GM21786 (cell line): ENCODE results near the gene ACOX1.

ENCODE experiments used
- ATAC-seq: cut with Tn5 transposase; IDR thresholded peaks from one replicate; pipeline ENCODE4 v1.9.1; 2021; ENCODE audit not compliant: unreplicated experiment

ACOX1 gene

DNA sequence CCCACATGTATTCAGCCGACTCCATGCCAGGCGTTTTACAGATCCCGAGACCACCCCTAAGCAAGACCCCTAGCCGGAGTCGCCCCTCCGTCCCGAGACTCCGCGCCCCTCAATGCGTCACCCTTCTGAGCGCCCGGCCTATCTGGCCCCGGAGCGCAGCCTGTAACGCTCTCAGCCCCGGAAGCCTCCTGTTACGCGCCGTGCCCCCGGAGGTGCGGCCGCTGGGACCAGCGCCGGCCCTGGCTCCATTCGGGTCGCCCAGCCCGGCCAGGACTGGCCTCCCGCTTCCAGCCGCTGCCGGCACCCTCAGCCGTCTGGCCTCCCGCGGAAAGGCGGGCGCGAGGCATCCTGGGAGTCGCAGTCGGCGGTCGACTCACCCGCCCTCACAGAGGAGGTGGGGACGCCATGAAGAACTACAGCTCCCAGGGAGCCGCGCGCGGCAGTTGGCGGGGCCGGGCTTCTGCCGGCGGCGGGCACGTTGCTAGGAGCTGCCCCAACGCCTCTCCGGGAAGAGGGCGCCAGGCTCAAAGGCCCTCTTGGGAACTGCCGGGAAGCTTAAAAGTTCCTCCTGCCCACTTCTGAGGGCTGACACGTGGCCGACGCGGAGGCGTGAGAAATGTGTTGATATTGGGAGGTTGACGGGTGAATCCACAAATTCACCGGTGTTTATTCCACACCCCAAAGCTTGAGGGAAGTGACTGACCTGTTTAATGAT is 38.1 kb downstream of the ACOX1 start, which contains the start of gene FBF1:
TSS of gene FBF1 (minus strand) at position 316 of the 715 bp plus-strand sequence. CDS start 2,893 bp downstream, outside the sequence.
- peak; percentile 93 for ATAC-seq

DNA sequence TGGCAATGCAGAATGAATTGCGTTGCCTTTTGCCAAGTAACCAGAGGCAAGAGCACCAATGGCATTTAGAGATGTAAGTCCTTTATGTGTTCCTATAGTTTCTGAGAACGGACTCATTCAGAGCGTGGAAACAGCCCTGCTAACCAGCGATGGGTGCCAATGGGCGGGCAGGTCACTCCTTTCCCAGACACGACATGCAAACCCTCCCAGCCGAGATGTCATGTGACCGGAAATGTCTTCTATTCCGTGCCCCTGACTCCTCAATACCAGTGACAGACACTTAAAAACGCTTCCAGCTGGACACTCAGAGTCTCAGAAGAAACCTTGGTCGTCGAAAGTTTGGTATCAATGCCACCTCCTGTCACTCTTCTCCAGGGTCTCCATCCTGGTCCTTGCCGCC is 41.3 kb downstream of the ACOX1 start:
- ATAC-seq, result no peak

DNA sequence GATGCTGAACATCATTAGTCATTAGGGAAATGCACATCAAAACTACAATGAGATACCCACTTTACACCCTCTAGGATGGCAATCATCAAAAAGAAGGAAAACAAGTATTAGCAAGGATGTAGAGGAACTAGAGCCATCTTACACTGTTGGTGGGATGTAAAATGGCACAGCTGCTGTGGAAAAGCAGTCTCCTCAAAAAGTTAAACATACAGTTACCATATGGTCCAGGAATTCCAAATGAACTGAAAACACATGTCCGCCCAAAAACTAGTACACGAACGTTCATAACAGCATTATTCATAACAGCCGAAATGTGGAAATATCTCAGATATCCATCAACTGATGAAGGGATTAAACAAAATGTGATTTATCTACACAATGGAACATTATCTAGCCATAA is 45.2 kb downstream of the ACOX1 start:
- ATAC-seq, result no peak

DNA sequence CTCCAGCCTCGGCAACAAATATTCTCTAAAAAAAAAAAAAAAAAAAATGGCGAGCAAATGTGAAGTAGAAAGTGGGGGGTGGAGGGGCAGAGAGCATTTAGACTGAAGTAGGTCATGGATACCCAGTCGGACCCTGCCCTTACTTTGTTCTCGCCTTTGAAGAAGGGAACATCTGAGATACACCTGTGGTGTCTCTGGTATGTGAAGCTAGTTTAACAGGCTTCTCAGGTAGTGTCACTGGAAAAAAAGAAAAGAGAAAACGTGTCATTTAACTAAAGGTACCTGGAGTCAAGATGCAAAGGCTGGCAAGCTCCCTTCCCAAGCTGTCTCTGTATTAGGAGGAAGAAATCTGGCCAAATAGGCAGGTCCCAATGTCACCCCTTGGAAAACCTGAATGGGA is 46.1 kb downstream of the ACOX1 start:
- ATAC-seq, result no peak

DNA sequence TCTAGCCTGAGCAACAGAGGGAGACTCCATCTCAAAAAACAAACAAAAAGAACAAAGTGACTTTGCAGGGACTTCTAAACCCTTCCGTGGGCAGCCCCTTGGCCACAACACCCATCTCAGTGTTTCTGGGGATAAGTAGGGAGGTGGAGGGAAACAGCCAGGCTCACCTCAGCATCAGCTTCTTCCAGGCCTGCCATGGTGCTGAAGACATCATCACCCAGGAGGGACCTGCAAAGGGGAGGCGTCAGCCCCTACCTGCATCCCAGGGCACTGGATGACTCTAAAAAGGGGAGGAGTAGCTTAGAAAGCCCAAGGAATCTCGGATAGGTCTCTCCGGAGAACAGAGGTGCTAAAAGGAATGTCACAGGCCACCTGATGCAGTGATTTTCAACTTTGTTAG is 47.9 kb downstream of the ACOX1 start:
- ATAC-seq, result no peak

DNA sequence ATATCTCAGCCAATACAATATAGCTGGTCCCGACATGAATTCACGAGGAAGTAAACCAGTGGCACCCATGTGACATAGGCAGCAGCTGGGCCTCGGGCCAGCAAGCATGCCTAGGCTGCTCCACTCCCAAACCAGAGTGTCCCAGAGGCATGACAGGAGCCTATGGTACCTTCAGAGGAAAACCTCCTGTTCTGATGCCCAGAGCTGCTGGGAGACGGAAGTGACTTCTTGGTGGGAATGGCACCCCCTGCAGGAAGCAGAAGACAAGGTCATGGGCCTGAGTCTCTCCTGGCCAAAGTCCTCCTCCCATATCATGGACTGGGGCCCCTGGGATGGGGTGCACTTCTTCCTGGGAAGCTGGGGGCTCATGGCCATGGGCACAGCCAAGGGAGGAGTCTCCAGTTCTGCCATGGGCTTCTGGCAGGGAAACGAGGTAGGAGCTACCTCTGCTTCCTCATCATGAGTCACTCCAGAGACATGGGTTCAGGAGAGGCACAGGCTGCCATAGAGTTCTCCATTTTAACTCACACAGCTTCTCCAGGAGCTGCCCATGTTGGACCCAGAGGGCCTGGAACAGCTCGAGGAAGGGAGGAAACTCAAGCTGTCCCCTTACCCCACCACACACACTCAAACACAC is 51.6 kb downstream of the ACOX1 start:
- no peak for ATAC-seq

DNA sequence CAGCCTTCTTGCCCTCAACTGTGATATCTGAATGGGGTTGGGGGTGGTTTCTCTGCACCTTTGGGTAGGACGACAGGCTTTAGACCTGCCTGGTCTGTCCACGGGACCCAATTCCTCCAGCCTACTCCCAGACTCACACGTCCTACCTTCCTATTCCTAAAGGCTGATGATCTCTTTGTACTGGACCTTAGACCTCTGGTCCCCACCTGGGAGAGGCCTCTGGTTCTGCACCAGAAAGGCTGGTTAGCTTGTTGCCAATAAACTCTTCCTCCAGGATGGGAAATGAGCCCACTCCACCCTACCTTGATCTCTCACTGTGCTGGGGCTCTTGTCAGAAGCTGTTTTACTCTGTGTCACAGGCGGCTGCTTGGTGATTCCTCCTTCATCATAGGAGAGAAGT is 52.5 kb downstream of the ACOX1 start:
- ATAC-seq, result no peak

DNA sequence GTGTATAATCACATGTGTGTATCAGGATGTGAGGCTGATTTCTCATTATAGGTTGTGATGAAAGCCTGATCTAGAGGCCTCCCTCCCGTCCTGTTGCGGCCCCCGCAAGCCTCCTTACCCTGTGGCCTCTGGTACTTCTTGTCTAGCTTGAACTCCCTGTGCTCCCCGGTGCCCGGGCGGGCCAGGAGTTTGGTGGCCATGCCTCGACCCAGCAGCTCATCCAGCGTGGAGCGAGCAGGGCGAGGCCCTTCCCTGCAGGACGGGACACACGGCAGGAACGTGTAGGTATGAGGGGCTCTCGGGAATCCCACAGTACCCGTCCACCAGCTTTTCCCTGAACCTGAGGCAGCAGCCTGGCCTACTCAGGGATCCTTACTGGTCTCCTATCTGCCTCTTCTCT is 53.1 kb downstream of the ACOX1 start:
- no peak for ATAC-seq

DNA sequence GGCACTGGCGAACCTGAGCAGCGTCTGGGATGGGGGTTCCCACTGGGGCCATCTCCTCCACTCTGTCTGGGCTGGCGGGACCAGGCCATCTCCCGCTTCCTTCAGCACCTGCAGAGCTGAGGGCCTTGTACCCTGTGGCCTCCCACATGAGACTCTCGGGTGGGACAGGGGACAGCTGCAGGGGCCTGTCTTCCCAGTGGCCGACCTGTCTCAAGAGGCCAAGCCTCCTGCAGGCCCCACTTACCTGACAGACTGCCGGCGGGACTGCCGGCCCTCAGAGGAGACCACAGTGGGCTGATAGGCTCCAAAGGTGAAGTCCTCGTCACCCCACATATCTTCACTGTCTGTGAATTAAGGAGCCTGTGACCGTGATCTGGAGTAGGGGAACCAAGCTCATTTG is 53.9 kb downstream of the ACOX1 start:
- no peak for ATAC-seq

DNA sequence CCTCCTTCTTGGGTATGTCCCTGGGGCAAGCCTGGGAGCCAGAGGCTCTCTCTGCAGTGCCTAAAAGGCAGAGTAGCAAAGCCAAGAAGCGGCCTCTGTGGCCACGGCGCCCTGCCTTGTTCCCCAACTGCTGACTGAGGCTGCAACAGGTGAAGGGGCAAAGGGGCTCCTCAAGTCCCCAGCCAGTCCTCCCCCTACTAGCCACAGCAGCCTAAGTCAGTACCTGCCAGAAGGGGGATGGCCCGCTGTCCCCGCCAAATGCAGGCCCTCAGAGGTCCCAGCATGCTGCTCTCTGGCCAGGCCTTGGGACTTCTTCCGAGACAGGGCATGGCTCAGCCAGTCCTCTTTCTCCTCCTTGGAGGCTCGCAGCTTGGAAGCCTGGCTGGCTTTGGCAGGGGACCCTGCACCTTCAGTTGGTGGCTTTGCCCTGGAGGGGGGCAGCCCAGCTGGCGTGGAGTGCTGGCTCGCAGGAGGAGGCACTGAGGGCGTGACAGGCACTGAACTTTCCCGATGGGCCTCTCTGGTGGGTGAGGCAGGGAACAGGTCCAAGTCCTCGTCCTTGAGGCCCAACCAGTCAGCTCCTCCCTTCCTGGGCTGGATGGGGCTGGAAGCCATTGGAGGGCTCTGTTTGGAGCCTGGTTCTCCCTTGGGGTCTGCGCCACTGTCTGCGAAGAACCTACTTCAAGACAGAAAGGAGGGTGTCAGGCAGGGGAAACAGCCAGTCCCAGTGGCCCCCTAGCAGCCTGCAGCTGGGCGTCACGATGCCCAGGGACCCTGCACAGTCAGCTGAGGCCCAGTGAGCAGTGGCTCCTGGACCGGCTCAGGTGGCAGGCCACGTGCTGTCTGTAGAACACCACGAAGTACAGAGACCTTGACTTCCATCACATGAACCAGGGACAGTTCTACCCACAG is 55.7 kb downstream of the ACOX1 start:
- no peak for ATAC-seq

DNA sequence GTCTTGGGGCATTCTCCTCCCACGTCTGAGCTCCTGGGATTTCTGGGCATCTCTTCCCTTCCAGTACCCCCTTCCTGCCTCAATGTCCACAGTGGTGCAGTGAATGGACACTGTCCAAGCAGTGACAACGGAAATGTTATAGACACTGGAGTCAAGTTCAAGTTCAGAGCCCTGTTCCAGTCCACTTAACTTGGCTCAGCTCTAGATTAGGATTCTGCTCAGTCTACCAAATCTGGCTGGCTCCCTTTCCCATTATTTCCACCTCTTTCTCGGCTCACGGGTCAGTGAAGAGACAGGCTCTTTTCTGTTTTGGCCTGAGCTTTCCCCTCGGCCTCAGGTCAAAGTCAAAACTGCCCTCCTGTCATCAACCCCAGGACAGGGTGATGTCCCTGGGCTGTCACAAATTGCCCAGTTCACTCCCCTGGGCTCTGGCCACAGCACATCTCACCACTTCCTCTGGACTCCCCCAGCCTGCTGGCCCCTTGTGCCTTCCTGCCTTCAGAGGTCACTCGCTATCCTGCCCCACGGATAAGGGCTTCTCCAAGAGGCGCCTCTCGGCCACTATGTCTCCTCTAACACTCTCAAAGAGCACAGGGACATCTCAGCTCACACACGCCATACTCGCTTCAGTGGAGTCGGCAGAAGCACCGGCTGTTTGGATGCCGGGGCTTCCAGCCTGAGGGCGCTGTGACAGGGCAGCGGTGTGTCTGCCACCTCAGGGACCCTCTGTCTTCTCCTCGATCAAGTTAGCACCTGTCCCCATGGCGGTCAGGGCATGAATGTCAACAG is 56.6 kb downstream of the ACOX1 start:
- ATAC-seq, result no peak

DNA sequence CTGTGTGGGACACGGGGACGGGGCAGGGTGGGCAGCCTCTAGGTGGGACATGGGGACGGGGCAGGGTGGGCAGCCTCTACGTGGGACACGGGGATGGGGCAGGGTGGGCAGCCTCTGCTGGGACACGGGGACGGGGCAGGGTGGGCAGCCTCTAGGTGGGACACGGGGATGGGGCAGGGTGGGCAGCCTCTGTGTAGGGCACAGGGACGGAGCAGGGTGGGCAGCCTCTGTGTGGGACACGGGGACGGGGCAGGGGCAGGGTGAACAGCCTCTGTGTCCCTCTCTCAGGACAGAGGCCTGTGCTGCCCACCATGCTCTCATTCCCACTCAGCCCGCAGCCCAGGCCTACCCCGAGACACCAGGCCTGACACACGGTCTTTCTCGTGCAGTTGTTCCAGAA is 57.4 kb downstream of the ACOX1 start:
- ATAC-seq, result no peak

DNA sequence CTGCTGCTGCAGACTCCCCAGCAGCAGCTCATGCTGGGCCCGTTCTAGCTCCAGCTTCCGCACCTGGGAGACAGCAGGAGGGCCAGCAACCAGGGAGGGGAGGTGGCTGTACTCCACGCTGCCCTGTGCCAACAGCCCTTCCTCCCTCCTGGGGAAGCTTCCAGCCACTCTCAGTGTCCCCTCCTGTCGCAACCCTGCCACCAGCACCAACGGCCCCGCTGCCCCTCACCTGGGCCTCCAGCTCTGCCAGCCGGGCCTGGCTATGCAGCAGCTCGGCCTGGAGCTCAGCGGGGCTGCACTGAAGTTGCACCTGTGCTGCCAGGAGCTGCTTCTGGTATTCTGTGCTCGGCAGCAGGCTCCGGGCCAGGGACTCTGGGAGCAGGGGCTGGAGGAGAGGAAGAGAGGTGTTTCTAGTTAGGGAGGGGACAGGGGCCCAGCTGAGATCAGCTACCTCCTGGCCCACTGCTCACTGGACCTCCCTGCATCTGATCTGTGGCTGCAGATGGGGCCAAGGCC is 58.9 kb downstream of the ACOX1 start:
- ATAC-seq, result no peak

DNA sequence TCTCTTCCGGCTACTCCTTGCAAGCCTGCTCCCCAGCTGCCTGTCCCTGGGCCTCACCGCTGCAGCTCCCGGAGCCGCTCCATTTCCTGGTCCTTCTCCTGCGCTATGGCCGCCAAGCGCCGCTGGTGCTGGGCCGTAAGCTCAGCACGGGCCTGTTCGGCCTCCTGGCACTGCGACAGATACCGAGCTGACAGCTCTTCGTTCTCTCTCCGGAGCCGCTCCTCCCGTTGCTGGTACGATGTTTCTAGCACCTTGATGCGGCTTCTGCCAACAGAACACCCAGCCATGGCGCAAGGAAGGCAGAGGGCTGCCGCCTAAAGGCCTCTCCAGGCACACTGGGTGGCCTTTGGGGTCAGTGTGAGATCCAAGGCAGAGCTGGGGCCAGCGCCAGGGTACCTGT is 59.4 kb downstream of the ACOX1 start:
- ATAC-seq, result no peak

DNA sequence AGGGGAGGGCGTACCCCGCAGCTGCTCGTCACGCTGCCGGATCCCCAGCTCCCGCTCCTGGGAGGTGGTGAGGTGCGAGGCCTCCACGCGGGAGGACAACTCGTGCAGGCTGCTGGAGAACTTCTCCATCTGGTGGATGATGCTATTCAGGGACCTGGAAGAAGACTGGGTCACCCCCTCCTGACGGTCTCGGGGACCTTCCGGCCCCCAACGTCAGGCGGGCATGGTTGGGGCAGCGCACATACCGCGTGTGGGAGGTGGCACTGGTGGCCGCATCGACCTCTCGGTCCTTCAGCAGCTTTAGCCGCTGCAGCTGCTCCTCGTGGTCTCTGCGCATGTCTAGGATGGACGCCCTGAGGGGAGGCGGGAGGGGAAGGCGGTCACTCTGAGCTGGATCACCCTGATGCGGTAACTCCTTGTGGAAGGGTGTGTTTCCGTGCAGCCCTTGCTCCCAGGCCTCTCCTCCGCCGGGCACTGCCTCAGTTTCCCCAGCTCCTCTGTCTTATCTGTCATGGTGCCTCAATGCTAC is 61.0 kb downstream of the ACOX1 start:
- no peak for ATAC-seq

DNA sequence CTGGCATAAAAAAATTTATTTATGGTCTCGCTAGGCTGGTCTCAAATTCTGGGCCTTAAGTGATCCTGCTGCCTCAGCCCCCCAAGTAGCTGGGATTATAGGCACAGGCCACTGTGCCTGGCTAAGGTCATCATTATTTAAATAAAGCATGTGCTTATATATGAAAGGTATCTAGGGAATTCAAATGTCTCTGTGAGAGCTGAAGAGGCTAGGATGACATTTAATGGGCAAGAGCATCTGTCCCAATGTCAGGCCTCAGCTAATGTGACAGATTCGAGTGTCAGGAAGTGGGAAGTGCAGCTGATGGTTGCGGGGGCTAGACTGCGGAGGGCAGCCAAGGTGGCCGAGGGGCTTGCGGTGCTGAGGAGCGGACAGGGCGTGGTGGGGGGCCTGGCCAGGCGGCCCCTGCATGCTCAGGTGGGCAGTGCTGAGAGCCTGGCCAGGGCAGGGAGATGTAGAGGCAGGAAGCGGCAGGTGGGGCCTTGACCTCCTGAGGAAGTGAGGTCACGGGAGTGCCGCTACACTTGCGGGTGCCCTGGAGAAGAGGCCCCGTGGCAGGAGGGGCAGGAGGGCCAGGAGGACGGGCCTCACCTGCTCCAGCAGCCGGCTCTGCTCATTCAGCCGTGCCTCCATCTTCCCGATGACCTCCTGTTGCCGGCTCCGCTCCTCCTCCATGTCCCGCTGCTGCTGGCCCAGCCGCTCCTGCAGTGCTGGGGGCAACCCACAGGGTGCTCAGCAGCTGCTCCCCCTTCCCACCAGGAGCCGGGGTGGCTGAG is 61.6 kb downstream of the ACOX1 start:
- ATAC-seq, result no peak

DNA sequence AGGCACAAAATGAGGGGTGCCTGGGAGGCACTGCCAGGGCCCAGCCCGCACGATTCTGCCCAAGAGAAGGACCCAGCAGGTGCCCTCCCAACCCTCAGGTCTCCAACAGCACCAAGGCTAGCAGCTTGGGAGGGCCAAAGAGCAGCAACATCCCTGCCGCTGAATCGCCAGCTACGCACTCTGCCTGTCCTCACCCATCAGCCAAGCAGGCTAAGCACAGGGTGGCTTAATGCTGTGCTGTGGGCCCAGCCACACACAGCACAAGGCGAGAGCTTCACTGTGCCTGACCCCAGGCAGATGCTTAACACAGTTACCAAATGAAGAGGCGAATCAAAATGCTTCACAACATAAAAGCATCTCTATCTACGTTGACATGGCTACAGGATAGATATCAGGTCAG is 63.7 kb downstream of the ACOX1 start:
- ATAC-seq, result no peak

DNA sequence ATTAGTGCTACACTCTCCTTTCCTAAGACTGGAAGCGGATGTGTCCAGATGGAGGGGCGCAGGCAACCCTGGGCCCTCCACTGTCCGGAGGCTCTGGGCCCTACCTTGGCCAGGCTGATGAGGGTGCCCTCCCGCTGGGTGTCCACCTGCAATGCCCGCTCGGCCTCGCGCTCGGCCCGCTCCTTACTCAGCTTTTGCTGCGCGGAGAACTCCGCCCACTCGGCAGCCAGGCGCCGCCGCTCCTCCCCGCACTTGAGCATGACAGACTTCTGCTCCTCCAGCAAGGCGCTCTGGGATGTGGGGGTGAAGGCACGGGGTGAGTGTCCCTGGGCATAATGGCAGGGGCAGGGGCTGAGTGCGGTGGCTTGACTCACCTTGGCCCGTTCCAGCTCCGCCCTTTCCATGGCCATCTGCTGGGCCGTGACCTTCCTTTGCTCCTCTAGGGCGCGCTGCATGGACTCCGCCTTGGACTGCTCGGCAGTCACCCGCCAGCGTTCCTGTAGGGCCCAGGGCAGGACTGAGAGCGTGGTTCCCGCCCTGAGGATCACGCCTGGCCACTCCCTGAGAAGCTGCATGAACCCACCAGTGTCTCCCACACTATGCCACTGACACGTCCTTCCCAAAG is 64.2 kb downstream of the ACOX1 start:
- ATAC-seq, result no peak

DNA sequence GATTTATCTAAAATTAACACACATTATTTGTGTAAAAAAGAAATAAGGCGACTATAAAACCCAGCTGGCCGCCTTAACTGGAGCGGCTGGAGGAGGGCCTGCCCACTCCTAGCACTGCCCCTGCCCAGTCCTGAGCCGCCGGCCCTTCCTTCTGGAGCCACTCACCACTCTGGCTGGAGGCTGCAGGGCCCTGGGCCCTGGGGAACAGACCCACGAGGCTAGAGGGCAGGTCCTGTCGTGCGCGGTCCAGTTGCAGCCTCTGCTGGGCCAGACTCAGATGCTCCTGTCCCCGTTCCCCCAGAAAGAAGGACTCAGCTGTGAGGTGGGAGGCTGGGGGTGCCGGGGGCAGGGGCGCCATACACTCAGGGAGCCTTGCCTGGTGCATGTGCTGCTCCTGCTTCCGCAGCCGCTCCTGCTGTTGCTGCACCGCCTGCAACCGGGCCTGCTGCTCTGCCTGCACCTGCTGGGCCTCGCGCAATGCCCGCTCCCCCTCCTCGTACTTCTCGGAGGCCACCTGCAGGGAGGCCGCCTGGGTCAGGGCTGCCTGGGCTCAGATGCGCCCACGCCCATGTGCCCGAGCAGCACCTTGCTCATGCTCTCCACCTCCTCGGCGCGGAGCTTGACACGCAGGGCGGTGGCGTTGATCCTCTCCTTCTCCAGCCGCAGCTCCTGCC is 65.3 kb downstream of the ACOX1 start:
- no peak for ATAC-seq
